Esophagus muscularis mucosa (tissue), 4 donors: ENCODE measurements around the gene ATG14. TPM values are rescaled to one million over a fixed set of nuclear protein-coding genes. Genes with fewer than 3 reads are reported as not detected.

Experiments
- DNase-seq: peaks from one replicate; pipeline ENCODE4 v3.0.0-alpha.2; 2017; ENCODE audit errors: extremely low spot score
- H3K27ac ChIP-seq, 4 donors: fragments of 200-600 bp; sonication (generic); replicated peaks in 1 of 4; 1 replicate in 3 of 4; 2 replicates in 1 of 4; pipeline ENCODE4 v1.5.1; 2016 to 2019; ENCODE audit warnings: mild to moderate bottlenecking in 1 of 4
- H3K27me3 ChIP-seq, 4 donors: fragments of 200-600 bp; sonication (generic); one replicate each; pipeline versions ENCODE4 v1.5.1 to v1.6.0; 2016 to 2019
- H3K36me3 ChIP-seq, 4 donors: fragments of 200-600 bp; sonication (generic); one replicate each; pipeline ENCODE4 v1.5.1; 2016 to 2019
- H3K4me1 ChIP-seq, 4 donors: fragments of 200-600 bp; sonication (generic); one replicate each; pipeline ENCODE4 v1.5.1; 2016 to 2019
- H3K4me3 ChIP-seq, 4 donors: fragments of 200-600 bp; sonication (generic); 1 replicate in 2 of 4; 2 replicates in 2 of 4; pipeline ENCODE4 v1.5.1; 2016 to 2019; ENCODE audit warnings: mild to moderate bottlenecking in 4 of 4, moderate library complexity in 1 of 4
- H3K9me3 ChIP-seq, 4 donors: fragments of 200-600 bp; sonication (generic); 1 replicate in 3 of 4; 2 replicates in 1 of 4; pipeline ENCODE4 v1.5.1; 2016 to 2019
- EP300 ChIP-seq: sonication (generic); formaldehyde crosslinking; IDR thresholded peaks from one replicate; pipeline ENCODE4 v1.6.1; 2017; ENCODE audit warnings: antibody characterized with exemption
- POLR2A ChIP-seq: fragments of 450-650 bp; IDR thresholded peaks from one replicate; pipeline ENCODE4 v1.6.1; 2017; ENCODE audit warnings: antibody characterized with exemption, moderate library complexity, mild to moderate bottlenecking, low read depth
- POLR2AphosphoS5 ChIP-seq, 2 donors: sonication (generic); formaldehyde crosslinking; IDR thresholded peaks; one replicate each; pipeline ENCODE4 v1.6.1; 2017; ENCODE audit warnings: antibody characterized with exemption in 2 of 2
- WGBS: methylation state at CpG from one replicate; pipeline ENCODE4 v1.1.5; 2018; 5-methylcytosine and 5-hydroxymethylcytosine counted together
- intact Hi-C: fragments of 100-400 bp; cut with DNase I; formaldehyde crosslinking; loops from one replicate; pipeline ENCODE4 v1.15.1; 2023
- total RNA-seq, 4 donors: library from RNA; depleted of rRNA; stranded (reverse); fragments of >200 nt; gene quantifications; one replicate each; pipeline versions ENCODE4 v1.1.0 to v1.2.1, GENCODE V29; 2016
- TF ChIP-seq, protein P1 (sequence below), 3 experiments: fragments of 200-600 bp in 2 of 3; fragments of 450-650 bp in 1 of 3; sonication (generic) in 2 of 3; IDR thresholded peaks; one replicate each; pipeline ENCODE4 v1.5.1; 2017 to 2019; ENCODE audit warnings: antibody characterized with exemption in 3 of 3, mild to moderate bottlenecking in 2 of 3, moderate library complexity in 1 of 3

Gene ATG14
- total RNA-seq, 4 donors from 2014 or later, result 13.2 to 19.5 (median 15.4) TPM

DNA sequence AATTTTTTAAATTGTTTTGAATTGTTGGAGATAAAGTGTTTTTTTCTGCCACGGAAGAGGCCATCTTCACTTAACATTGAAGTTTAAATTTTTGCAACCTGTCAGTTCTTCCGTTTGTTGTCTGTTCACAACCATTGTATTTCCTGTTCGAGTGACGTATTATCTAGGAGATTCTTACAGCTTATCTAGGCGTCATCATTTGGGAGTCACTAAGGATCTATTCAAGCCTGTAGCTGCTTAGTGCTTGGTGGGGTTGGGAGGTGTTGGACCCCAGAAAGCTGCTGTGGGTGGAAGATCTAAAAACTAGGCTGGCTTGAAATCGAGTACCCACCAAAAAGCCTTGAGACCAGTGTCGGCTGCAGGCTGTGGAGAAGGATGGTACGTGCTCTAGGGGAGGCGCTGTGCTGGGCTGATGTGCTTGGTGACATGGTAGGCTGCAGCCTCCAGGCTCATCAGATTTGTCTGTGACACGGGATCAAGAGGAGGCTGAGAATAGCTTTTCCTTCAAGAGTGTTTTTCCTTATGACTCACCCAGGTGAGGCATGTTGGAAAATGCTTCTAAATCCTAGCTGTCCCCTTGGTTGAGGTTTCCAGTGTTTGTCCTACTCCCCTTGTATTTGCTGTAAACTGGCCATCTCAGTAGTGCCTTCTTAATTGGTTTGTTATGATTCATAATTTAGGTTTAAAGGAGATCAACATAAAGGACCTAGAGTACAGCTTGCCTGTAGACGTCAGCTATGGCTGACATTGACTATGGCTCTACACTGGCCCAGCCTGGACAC lies 57.8 kb downstream of the ATG14 start:
- H3K27ac ChIP-seq, result no peak overlapping the region
- peaks cover 0 to 7% (median 3%) of the 10 kb centered on the region in 4 donors for H3K4me1 ChIP-seq
- H3K4me3 ChIP-seq, result no peak overlapping the region
- peak; percentile 50 for DNase-seq
- intact Hi-C loops, result loop anchor here (5.0 kb wide), 1 partner anchor 142 kb away; no protein-coding TSS in a partner anchor
- 89% methylated on average over 11 of the region's 11 CpGs for WGBS
- TF ChIP-seq POLR2A, result no peak
- TF ChIP-seq POLR2AphosphoS5 (IDR thresholded peaks at IDR 0.05), result no peak
- TF ChIP-seq, protein P1, sequence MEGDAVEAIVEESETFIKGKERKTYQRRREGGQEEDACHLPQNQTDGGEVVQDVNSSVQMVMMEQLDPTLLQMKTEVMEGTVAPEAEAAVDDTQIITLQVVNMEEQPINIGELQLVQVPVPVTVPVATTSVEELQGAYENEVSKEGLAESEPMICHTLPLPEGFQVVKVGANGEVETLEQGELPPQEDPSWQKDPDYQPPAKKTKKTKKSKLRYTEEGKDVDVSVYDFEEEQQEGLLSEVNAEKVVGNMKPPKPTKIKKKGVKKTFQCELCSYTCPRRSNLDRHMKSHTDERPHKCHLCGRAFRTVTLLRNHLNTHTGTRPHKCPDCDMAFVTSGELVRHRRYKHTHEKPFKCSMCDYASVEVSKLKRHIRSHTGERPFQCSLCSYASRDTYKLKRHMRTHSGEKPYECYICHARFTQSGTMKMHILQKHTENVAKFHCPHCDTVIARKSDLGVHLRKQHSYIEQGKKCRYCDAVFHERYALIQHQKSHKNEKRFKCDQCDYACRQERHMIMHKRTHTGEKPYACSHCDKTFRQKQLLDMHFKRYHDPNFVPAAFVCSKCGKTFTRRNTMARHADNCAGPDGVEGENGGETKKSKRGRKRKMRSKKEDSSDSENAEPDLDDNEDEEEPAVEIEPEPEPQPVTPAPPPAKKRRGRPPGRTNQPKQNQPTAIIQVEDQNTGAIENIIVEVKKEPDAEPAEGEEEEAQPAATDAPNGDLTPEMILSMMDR (IDR thresholded peaks at IDR 0.05), result no peak
- no peak for TF ChIP-seq EP300
- H3K27me3 ChIP-seq, result no peaks in the 10 kb centered on the region
- H3K36me3 ChIP-seq, result peaks cover 8 to 55% (median 42%) of the 10 kb centered on the region in 4 donors
- H3K9me3 ChIP-seq, result no peaks in the 10 kb centered on the region

DNA sequence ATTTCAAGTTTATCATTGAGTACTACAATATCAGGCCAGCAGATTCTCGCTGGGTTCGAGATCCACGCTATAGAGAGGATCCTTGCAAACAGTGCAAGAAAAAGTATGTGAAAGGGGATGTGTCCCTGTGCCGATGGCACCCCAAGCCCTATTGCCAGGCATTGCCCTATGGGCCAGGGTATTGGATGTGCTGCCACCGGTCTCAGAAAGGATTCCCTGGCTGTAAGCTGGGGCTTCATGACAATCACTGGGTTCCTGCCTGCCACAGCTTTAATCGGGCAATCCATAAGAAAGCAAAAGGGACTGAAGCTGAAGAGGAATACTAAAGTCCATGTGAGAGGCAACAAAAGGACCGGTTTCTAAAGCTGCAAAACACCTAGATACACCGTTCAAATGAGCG lies 59.4 kb downstream of the ATG14 start:
- no peaks in the 10 kb centered on the region for H3K9me3 ChIP-seq
- H3K36me3 ChIP-seq, result peaks cover 8 to 52% (median 42%) of the 10 kb centered on the region in 4 donors
- no peak overlapping the region for H3K4me3 ChIP-seq
- WGBS, result 99% methylated on average over 9 of the region's 9 CpGs
- TF ChIP-seq POLR2A (no peak), POLR2AphosphoS5 (IDR thresholded peaks at IDR 0.05) (no peak), EP300 (no peak)
- TF ChIP-seq, protein P1 (IDR thresholded peaks at IDR 0.05), result no peak
- no peaks in the 10 kb centered on the region for H3K27me3 ChIP-seq
- DNase-seq, result peak; percentile 37
- H3K27ac ChIP-seq, result no peak overlapping the region
- intact Hi-C loops, result loop anchor here (5.0 kb wide), 1 partner anchor 140 kb away; no protein-coding TSS in a partner anchor
- H3K4me1 ChIP-seq, result peaks cover 0 to 10% (median 4%) of the 10 kb centered on the region in 4 donors

DNA sequence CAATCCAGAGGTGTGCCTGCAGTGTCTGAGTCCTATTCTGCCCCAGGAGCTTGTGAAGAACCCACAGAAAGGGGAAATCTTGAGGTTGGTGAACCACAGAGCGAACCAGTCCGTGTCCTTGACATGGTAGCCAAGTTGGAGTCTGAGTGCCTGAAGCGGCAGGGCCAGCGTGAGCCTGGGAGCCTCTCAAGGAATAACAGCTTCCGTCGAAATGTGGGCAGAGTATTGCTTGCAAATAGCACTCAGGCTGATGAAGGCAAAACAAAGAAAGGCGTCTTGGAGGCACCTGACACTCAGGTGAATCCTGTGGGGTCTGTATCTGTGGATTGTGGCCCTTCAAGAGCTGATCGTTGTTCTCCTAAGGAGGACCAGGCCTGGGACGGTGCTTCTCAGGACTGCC lies 60.5 kb downstream of the ATG14 start:
- Histone ChIP-seq H3K4me1 (peaks cover 7 to 13% (median 12%) of the 10 kb centered on the region in 4 donors), H3K4me3 (no peak overlapping the region), H3K9me3 (no peaks in the 10 kb centered on the region), H3K27me3 (no peaks in the 10 kb centered on the region), H3K36me3 (peaks cover 8 to 49% (median 38%) of the 10 kb centered on the region in 4 donors), H3K27ac (no peak overlapping the region)
- WGBS, result 90% methylated on average over 7 of the region's 9 CpGs
- TF ChIP-seq POLR2AphosphoS5 (IDR thresholded peaks at IDR 0.05) (no peak), EP300 (no peak), POLR2A (no peak)
- TF ChIP-seq, protein P1 (IDR thresholded peaks at IDR 0.05), result no peak
- DNase-seq, result peak; percentile 74
- intact Hi-C loops, result loop anchor here (5.0 kb wide), 1 partner anchor 139 kb away; no protein-coding TSS in a partner anchor

DNA sequence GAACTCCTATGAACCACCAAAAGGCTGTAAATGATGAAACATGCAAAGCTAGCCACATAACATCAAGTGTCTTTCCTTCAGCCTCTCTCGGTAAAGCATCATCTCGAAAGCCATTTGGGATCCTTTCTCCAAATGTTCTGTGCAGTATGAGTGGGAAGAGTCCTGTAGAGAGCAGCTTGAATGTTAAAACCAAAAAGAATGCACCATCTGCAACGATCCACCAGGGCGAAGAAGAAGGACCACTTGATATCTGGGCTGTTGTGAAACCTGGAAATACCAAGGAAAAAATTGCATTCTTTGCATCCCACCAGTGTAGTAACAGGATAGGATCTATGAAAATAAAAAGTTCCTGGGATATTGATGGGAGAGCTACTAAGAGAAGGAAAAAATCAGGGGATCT lies 61.2 kb downstream of the ATG14 start:
- Histone ChIP-seq H3K27ac (no peak overlapping the region), H3K4me1 (peaks cover 7 to 12% (median 10%) of the 10 kb centered on the region in 4 donors), H3K27me3 (no peaks in the 10 kb centered on the region), H3K4me3 (no peak overlapping the region), H3K36me3 (peaks cover 8 to 46% (median 34%) of the 10 kb centered on the region in 4 donors), H3K9me3 (no peaks in the 10 kb centered on the region)
- DNase-seq, result peak; percentile 50
- intact Hi-C loops, result loop anchor here (5.0 kb wide), 1 partner anchor 138 kb away; no protein-coding TSS in a partner anchor
- WGBS, result 89% methylated on average over 4 of the region's 4 CpGs
- TF ChIP-seq EP300 (no peak), POLR2A (no peak), POLR2AphosphoS5 (IDR thresholded peaks at IDR 0.05) (no peak)
- TF ChIP-seq, protein P1 (IDR thresholded peaks at IDR 0.05), result no peak
